HepG2 (cell line): ENCODE data around the gene CDC42BPG. TPM values are rescaled to one million over a fixed set of nuclear protein-coding genes. Genes with fewer than 3 reads are reported as not detected.

Source experiments
- ATAC-seq: fragments of 200-7000 bp; cut with Tn5 transposase; 3 replicates; pipeline ENCODE4 v1.9.1; 2020; ENCODE audit warnings: mild to moderate bottlenecking, moderate library complexity
- BruUV-seq: library from RNA; stranded (reverse); fragments of 400-500 nt; replicated peaks from 2 replicates; lab custom pipeline; 2021; lab: Mats Ljungman, UMichigan
- CTCF ChIA-PET: fragments of 300-600 bp; formaldehyde crosslinking; extraction: SDS; loops from one replicate; lab custom pipeline; 2021; ENCODE audit warnings: low total read pairs, inconsistent platforms, low intra/inter-chr PET ratio; lab: Yijun Ruan, JAX
- POLR2A ChIA-PET: fragments of 350-600 bp; sonication (Branson Sonifier 250); formaldehyde crosslinking; loops from one replicate; lab custom pipeline; 2020; ENCODE audit warnings: antibody characterized with exemption, inconsistent platforms; lab: Yijun Ruan, JAX
- DNase-seq: peaks from one replicate; pipeline ENCODE4 v3.0.0-alpha.2; 2015; ENCODE audit warnings: low spot score
- FAIRE-seq: peaks from 3 replicates; lab custom pipeline; 2011; peaks lifted over from hg19 to GRCh38; lab: Jason Lieb, UNC
- H2AFZ ChIP-seq: one replicate; pipeline ENCODE4 v1.6.1; 2011; ENCODE audit warnings: low read length, inconsistent platforms
- H3K27ac ChIP-seq: fragments of 300-600 bp; 3 replicates; pipeline ENCODE4 v1.8.0; 2011; ENCODE audit warnings: mixed run types, mild to moderate bottlenecking, mixed read lengths, low read length, inconsistent platforms; ENCODE audit not compliant: insufficient read depth; ENCODE audit errors: extremely low read length
- H3K27me3 ChIP-seq, 2 experiments: fragments of 200-600 bp in 1 of 2; 2 replicates in 1 of 2; 3 replicates in 1 of 2; pipeline versions ENCODE4 v1.6.0 to v1.8.0; 2011; ENCODE audit warnings: low read length in 2 of 2, mild to moderate bottlenecking in 2 of 2, moderate library complexity in 2 of 2, inconsistent platforms in 1 of 2; ENCODE audit not compliant: insufficient read depth in 2 of 2, control insufficient read depth in 1 of 2
- H3K36me3 ChIP-seq, 2 experiments: fragments of 200-600 bp in 1 of 2; replicated peaks in 1 of 2; 2 replicates in 1 of 2; 3 replicates in 1 of 2; pipeline versions ENCODE4 v1.5.1 to v1.8.0; 2011; ENCODE audit warnings: low read length in 2 of 2, inconsistent platforms in 1 of 2; ENCODE audit not compliant: insufficient read depth in 2 of 2, control insufficient read depth in 1 of 2
- H3K4me1 ChIP-seq: 2 replicates; pipeline ENCODE4 v1.5.1; 2012; ENCODE audit warnings: low read length, inconsistent platforms; ENCODE audit not compliant: insufficient read depth
- H3K4me2 ChIP-seq: 2 replicates; pipeline ENCODE4 v1.6.0; 2011; ENCODE audit warnings: low read depth, low read length, inconsistent platforms
- H3K4me3 ChIP-seq, 3 experiments: fragments of 200-600 bp in 1 of 3; sonication (generic), shearing (Covaris generic) in 1 of 3; replicated peaks in 1 of 3; 2 replicates each; pipeline ENCODE4 v1.5.1; 2011 to 2016; ENCODE audit warnings: low read length in 3 of 3, inconsistent platforms in 2 of 3, low read depth in 2 of 3, mild to moderate bottlenecking in 2 of 3, control low read depth in 1 of 3, mixed read lengths in 1 of 3; ENCODE audit not compliant: insufficient read depth in 1 of 3
- H3K79me2 ChIP-seq: one replicate; pipeline ENCODE4 v1.6.1; 2011; ENCODE audit warnings: low read length, inconsistent platforms; ENCODE audit not compliant: insufficient read depth
- H3K9ac ChIP-seq: 2 replicates; pipeline ENCODE4 v1.6.0; 2011; ENCODE audit warnings: mild to moderate bottlenecking, low read depth, low read length, inconsistent platforms; ENCODE audit not compliant: insufficient read depth
- H3K9me3 ChIP-seq: 2 replicates; pipeline ENCODE4 v1.5.1; 2012; ENCODE audit warnings: mild to moderate bottlenecking, low read length
- H4K20me1 ChIP-seq: 2 replicates; pipeline ENCODE4 v1.6.0; 2011; ENCODE audit warnings: inconsistent platforms, mild to moderate bottlenecking, low read length, moderate library complexity; ENCODE audit not compliant: insufficient read depth
- ARHGAP35 ChIP-seq: sonication (generic); formaldehyde crosslinking; IDR thresholded peaks from 2 replicates; pipeline ENCODE4 v1.9.0; 2022; ENCODE audit warnings: mild to moderate bottlenecking, inconsistent platforms, moderate library complexity, missing genetic modification reagents, borderline replicate concordance
- ARNTL ChIP-seq: sonication (generic); formaldehyde crosslinking; IDR thresholded peaks from 2 replicates; pipeline ENCODE4 v1.4.0; 2020; ENCODE audit warnings: mild to moderate bottlenecking, missing genetic modification reagents
- ERF ChIP-seq: IDR thresholded peaks from 2 replicates; pipeline ENCODE4 v1.6.1; 2018; ENCODE audit warnings: missing biosample characterization, missing genetic modification reagents
- GABPA ChIP-seq, 2 experiments: IDR thresholded peaks; 2 replicates each; pipeline ENCODE4 v1.6.1; 2011 to 2016; ENCODE audit warnings: low read depth in 2 of 2, low read length in 1 of 2, missing biosample characterization in 1 of 2, missing genetic modification characterization in 1 of 2
- HNRNPL ChIP-seq: fragments of 200-400 bp; formaldehyde crosslinking; IDR thresholded peaks from 2 replicates; pipeline ENCODE4 v1.6.1; 2017; ENCODE audit warnings: mild to moderate bottlenecking, low read depth, low read length
- IRX3 ChIP-seq: sonication (generic); formaldehyde crosslinking; IDR thresholded peaks from 2 replicates; pipeline ENCODE4 v1.8.1; 2023; ENCODE audit warnings: mild to moderate bottlenecking, low read depth, missing genetic modification reagents, borderline replicate concordance
- MBNL3 ChIP-seq: fragments of 250-450 bp; sonication (Bioruptor Pico); conservative IDR thresholded peaks from 2 replicates; pipeline ENCODE4 v1.8.0; 2022; ENCODE audit warnings: mild to moderate bottlenecking, inconsistent platforms
- NFIC ChIP-seq: IDR thresholded peaks from 2 replicates; pipeline ENCODE4 v1.6.1; 2012; ENCODE audit warnings: mild to moderate bottlenecking, low read length, inconsistent platforms
- PCBP1 ChIP-seq: fragments of 200-400 bp; formaldehyde crosslinking; IDR thresholded peaks from 2 replicates; pipeline ENCODE4 v1.6.1; 2017; ENCODE audit warnings: mild to moderate bottlenecking, low read depth, low read length, borderline replicate concordance
- RBM22 ChIP-seq: fragments of 200-400 bp; formaldehyde crosslinking; optimal IDR thresholded peaks from 2 replicates; pipeline ENCODE3; 2017; ENCODE audit warnings: mild to moderate bottlenecking, low read length, moderate library complexity
- TAF1 ChIP-seq: sonication (generic); formaldehyde crosslinking; IDR thresholded peaks from 2 replicates; pipeline ENCODE4 v1.4.0; 2020; ENCODE audit warnings: missing genetic modification reagents
- TMF1 ChIP-seq: sonication (generic); formaldehyde crosslinking; IDR thresholded peaks from 2 replicates; pipeline ENCODE4 v1.8.1; 2022; ENCODE audit warnings: low read depth, missing genetic modification reagents
- ZEB1 ChIP-seq: IDR thresholded peaks from 2 replicates; pipeline ENCODE4 v1.6.1; 2012; ENCODE audit warnings: mild to moderate bottlenecking, low read depth, inconsistent platforms; ENCODE audit not compliant: insufficient replicate concordance
- ZFY ChIP-seq: sonication (generic); formaldehyde crosslinking; IDR thresholded peaks from 2 replicates; pipeline ENCODE4 v1.4.0; 2020; ENCODE audit warnings: missing genetic modification reagents
- ZNF12 ChIP-seq: sonication (generic); formaldehyde crosslinking; IDR thresholded peaks from 2 replicates; pipeline ENCODE4 v1.5.0; 2020; ENCODE audit warnings: missing genetic modification reagents
- ZNF331 ChIP-seq: sonication (generic); formaldehyde crosslinking; IDR thresholded peaks from 2 replicates; pipeline ENCODE4 v1.4.0; 2020; ENCODE audit warnings: missing genetic modification reagents
- ZNF337 ChIP-seq: sonication (generic); formaldehyde crosslinking; IDR thresholded peaks from 2 replicates; pipeline ENCODE4 v1.5.1; 2020; ENCODE audit warnings: missing genetic modification reagents, low read depth, mild to moderate bottlenecking, borderline replicate concordance
- ZNF781 ChIP-seq: sonication (generic); formaldehyde crosslinking; IDR thresholded peaks from 2 replicates; pipeline ENCODE4 v1.5.1; 2020; ENCODE audit warnings: borderline replicate concordance, mild to moderate bottlenecking, missing genetic modification reagents; ENCODE audit errors: not compliant biosample characterization
- WGBS: methylation state at CpG from one replicate; pipeline ENCODE4 v1.1.6; 2017; ENCODE audit warnings: low lambda C conversion rate; 5-methylcytosine and 5-hydroxymethylcytosine counted together
- in situ Hi-C: cut with HindIII; loops from 2 replicates; pipeline ENCODE4 v1.10.0; 2017; ENCODE audit warnings: low pct_unique_long_range_greater_than_20kb; ENCODE audit not compliant: extremely low pct_ligation_motif_present
- intact Hi-C: fragments of 100-400 bp; cut with micrococcal nuclease; formaldehyde crosslinking; loops from one replicate; pipeline ENCODE4 v1.10.0; 2022; ENCODE audit not compliant: unreplicated experiment
- polyA plus RNA-seq, 8 experiments: library from polyadenylated mRNA; depleted of rRNA in 3 of 8; stranded (reverse) in 7 of 8; unstranded in 1 of 8; fragments of >200 nt; fragmentation: Illumina TruSeq in 4 of 8; extraction: Trizol in 4 of 8; gene quantifications; 2 replicates each; pipeline versions ENCODE4 v1.2.1 to v1.2.3, GENCODE V29; 2011 to 2016; ENCODE audit warnings: low read depth in 4 of 8, missing spikeins in 1 of 8, mixed read lengths in 1 of 8; ENCODE audit not compliant: insufficient read depth in 1 of 8
- total RNA-seq, 5 experiments: library from RNA; depleted of rRNA; stranded (reverse); fragments of >200 nt; fragmentation: Illumina TruSeq; extraction: Trizol; gene quantifications; 2 replicates each; pipeline ENCODE4 v1.2.3, GENCODE V29; 2016; ENCODE audit warnings: low read depth in 1 of 5
- TF ChIP-seq, protein P1 (sequence below): sonication (generic); formaldehyde crosslinking; IDR thresholded peaks from 2 replicates; pipeline ENCODE4 v1.5.1; 2020; ENCODE audit warnings: mild to moderate bottlenecking, missing genetic modification reagents, moderate library complexity
- TF ChIP-seq, protein P2 (sequence below): sonication (generic); formaldehyde crosslinking; IDR thresholded peaks from 2 replicates; pipeline ENCODE4 v1.4.0; 2020; ENCODE audit warnings: mild to moderate bottlenecking, missing genetic modification reagents

Gene CDC42BPG
- total and polyA plus RNA-seq, 2 of the 13 experiments (the other 11 are each of a cell fraction or from before 2014, with no cell fraction given) = 0.55 to 1.4 TPM

DNA sequence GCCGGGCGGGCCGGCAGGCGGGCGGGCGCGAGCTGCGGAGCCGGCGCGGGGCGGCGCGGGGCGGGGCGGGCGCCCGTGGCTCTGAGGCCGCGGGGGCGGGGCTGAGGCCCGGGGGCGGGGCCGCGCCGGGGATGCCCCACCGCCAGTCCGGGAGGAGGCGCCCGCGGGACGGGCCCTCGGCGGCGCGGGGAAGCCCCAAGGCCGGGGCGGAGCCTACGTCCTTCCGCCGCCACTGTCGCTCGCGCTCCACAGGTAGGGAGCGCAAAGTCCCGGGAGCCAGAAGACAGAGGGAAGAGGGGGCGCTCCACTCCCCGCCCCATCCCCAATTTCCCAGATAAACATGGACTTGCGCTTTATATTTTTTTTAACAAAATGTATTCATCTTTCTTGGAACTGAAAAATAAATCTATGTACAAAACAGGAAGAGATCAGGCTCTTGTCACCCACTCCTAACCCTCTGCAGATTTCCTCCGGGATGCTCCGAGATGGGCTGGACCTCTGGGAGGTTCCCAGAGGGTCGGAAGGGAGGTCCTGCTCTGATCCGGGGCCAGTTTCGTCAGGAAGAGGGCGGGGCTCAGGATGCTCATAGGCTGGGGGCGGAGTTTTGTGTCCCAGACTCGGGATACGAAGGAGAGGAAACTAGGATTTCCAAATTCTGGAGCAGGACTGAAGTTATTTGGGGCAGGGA is 41.2 kb downstream of the CDC42BPG start, which contains the start of gene MAP4K2:
MAP4K2 (minus strand) TSS at position 57 of the 688 bp plus-strand sequence. CDS start 65 bp downstream, outside the sequence.
- DNase-seq = peak; percentile 70
- Histone ChIP-seq H4K20me1 (no peaks in the 10 kb centered on the region), H3K4me2 (peak within 1 kb of the TSS; percentile 75), H3K36me3 (peaks cover 9 to 27% of the 10 kb centered on the region in 2 experiments; a peak in 4 of 5 replicates), H3K27ac (peak within 1 kb of the TSS; percentile 63), H3K4me1 (peaks cover 56% of the 10 kb centered on the region), H3K4me3 (peak within 1 kb of the TSS; percentile 61 to 74 (median 66)), H3K27me3 (no peaks in the 10 kb centered on the region), H3K9me3 (no peaks in the 10 kb centered on the region), H3K9ac (peak within 1 kb of the TSS; percentile 59), H2AFZ (no peak within 1 kb of the TSS), H3K79me2 (no peaks in the 10 kb centered on the region)
- in situ Hi-C loops (loop anchor here (5.0 kb wide), 1 partner anchor 39 kb away; the partner anchor contains the start of gene CDC42BPG), intact Hi-C loops (loop anchor here (2.0 to 5.0 kb wide), 2 partner anchors 25 to 44 kb away; partner anchors contain the start of gene SF1)
- CTCF ChIA-PET = no interaction called here
- under 1% methylated on average over 29 of the region's 58 CpGs for WGBS
- no TSS peak for BruUV-seq
- peak; percentile 76 for ATAC-seq
- FAIRE-seq = no peak
- POLR2A ChIA-PET = interaction anchor here (1.2 to 2.3 kb wide), 2 partner anchors 25 to 40 kb away, joined by 5 to 10 read pairs; partner anchors contain the start of genes CDC42BPG and SF1
- no peak for TF ChIP-seq IRX3
- TF ChIP-seq NFIC = no peak
- TF ChIP-seq GABPA (IDR thresholded peaks at IDR 0.05; ENCODE audit: low read depth, low read length) = peak; percentile 29; the same call in 1 of the 2 replicates
- peak; percentile 30; the same call in 1 of the 2 replicates for TF ChIP-seq GABPA (CRISPR knock-in tag; IDR thresholded peaks at IDR 0.05; ENCODE audit: low read depth)
- TF ChIP-seq ZNF781 (CRISPR knock-in tag) = no peak
- TF ChIP-seq TAF1 (CRISPR knock-in tag) = peak; percentile 23; the same call in 1 of the 2 replicates
- no peak for TF ChIP-seq ARHGAP35 (CRISPR knock-in tag)
- TF ChIP-seq ZNF331 (CRISPR knock-in tag) = 0 out of 2 replicates have a peak, but pooled peaks have one; percentile 24
- TF ChIP-seq PCBP1 = no peak
- no peak for TF ChIP-seq MBNL3 (CRISPR knock-in tag)
- TF ChIP-seq ZNF12 (CRISPR knock-in tag) = no peak
- TF ChIP-seq ZEB1 = peak; percentile 43
- no peak for TF ChIP-seq HNRNPL
- TF ChIP-seq ERF = 0 out of 2 replicates have a peak, but pooled peaks have one; percentile 48
- peak; percentile 52; the same call in 1 of the 2 replicates for TF ChIP-seq ZFY (CRISPR knock-in tag)
- TF ChIP-seq ZNF337 (CRISPR knock-in tag) = 0 out of 2 replicates have a peak, but pooled peaks have one; percentile 35
- TF ChIP-seq, protein P1, sequence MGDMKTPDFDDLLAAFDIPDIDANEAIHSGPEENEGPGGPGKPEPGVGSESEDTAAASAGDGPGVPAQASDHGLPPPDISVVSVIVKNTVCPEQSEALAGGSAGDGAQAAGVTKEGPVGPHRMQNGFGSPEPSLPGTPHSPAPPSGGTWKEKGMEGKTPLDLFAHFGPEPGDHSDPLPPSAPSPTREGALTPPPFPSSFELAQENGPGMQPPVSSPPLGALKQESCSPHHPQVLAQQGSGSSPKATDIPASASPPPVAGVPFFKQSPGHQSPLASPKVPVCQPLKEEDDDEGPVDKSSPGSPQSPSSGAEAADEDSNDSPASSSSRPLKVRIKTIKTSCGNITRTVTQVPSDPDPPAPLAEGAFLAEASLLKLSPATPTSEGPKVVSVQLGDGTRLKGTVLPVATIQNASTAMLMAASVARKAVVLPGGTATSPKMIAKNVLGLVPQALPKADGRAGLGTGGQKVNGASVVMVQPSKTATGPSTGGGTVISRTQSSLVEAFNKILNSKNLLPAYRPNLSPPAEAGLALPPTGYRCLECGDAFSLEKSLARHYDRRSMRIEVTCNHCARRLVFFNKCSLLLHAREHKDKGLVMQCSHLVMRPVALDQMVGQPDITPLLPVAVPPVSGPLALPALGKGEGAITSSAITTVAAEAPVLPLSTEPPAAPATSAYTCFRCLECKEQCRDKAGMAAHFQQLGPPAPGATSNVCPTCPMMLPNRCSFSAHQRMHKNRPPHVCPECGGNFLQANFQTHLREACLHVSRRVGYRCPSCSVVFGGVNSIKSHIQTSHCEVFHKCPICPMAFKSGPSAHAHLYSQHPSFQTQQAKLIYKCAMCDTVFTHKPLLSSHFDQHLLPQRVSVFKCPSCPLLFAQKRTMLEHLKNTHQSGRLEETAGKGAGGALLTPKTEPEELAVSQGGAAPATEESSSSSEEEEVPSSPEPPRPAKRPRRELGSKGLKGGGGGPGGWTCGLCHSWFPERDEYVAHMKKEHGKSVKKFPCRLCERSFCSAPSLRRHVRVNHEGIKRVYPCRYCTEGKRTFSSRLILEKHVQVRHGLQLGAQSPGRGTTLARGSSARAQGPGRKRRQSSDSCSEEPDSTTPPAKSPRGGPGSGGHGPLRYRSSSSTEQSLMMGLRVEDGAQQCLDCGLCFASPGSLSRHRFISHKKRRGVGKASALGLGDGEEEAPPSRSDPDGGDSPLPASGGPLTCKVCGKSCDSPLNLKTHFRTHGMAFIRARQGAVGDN (CRISPR knock-in tag) = peak; percentile 57
- no peak for TF ChIP-seq TMF1 (CRISPR knock-in tag)
- no peak for TF ChIP-seq ARNTL (CRISPR knock-in tag)
- TF ChIP-seq, protein P2, sequence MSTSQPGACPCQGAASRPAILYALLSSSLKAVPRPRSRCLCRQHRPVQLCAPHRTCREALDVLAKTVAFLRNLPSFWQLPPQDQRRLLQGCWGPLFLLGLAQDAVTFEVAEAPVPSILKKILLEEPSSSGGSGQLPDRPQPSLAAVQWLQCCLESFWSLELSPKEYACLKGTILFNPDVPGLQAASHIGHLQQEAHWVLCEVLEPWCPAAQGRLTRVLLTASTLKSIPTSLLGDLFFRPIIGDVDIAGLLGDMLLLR (CRISPR knock-in tag) = no peak
- TF ChIP-seq RBM22 = no peak
